GM23338 (cell line): ENCODE measurements around the gene ARHGAP10.

Experiments used
- CREB1 ChIP-seq: fragments of 250-450 bp; sonication (Bioruptor Pico); IDR thresholded peaks from 2 replicates; pipeline ENCODE4 v1.5.0; 2020; ENCODE audit warnings: low read depth, mild to moderate bottlenecking, moderate library complexity
- CTCF ChIP-seq, 2 experiments: fragments of 200-600 bp in 1 of 2; sonication (generic) in 1 of 2; conservative IDR thresholded peaks; 2 replicates each; pipeline versions ENCODE4 v1.5.1 to v1.6.1; 2016 to 2017; ENCODE audit warnings: antibody characterized with exemption in 2 of 2, low read depth in 2 of 2, mild to moderate bottlenecking in 2 of 2, moderate library complexity in 1 of 2
- ETS1 ChIP-seq: IDR thresholded peaks from 2 replicates; pipeline ENCODE4 v1.6.1; 2016; ENCODE audit warnings: antibody characterized with exemption
- EZH2 ChIP-seq: fragments of 200-600 bp; sonication (generic); IDR thresholded peaks from one replicate; pipeline ENCODE4 v1.8.0; 2017; ENCODE audit warnings: antibody characterized with exemption, mild to moderate bottlenecking, low read depth; ENCODE audit not compliant: unreplicated experiment
- EZH2phosphoT487 ChIP-seq: fragments of 200-600 bp; sonication (generic); IDR thresholded peaks from one replicate; pipeline ENCODE4 v1.8.1; 2018; ENCODE audit warnings: antibody characterized with exemption; ENCODE audit not compliant: unreplicated experiment
- JUNB ChIP-seq: IDR thresholded peaks from one replicate; pipeline ENCODE4 v1.6.1; 2016; ENCODE audit warnings: antibody characterized with exemption; ENCODE audit not compliant: unreplicated experiment
- POLR2AphosphoS5 ChIP-seq: IDR thresholded peaks from 2 replicates; pipeline ENCODE4 v1.6.1; 2016; ENCODE audit warnings: antibody characterized with exemption, low read depth
- REST ChIP-seq: IDR thresholded peaks from one replicate; pipeline ENCODE4 v1.6.1; 2018; ENCODE audit warnings: antibody characterized with exemption; ENCODE audit not compliant: unreplicated experiment
- ZNF114 ChIP-seq: fragments of 250-450 bp; sonication (Bioruptor Pico); IDR thresholded peaks from 2 replicates; pipeline ENCODE4 v1.5.0; 2020; ENCODE audit warnings: mild to moderate bottlenecking, moderate library complexity
- ZNF331 ChIP-seq: fragments of 250-450 bp; sonication (Bioruptor Pico); IDR thresholded peaks from 2 replicates; pipeline ENCODE4 v1.5.0; 2020; ENCODE audit warnings: low read depth, mild to moderate bottlenecking, moderate library complexity

- TF ChIP-seq REST (no peak), POLR2AphosphoS5 (no peak), CTCF (conservative IDR thresholded peaks at IDR 0.05; ENCODE audit: low read depth in 2 of 2) (no peak), EZH2 (no peak), CREB1 (CRISPR knock-in tag) (no peak), ZNF331 (CRISPR knock-in tag) (no peak), ETS1 (no peak), EZH2phosphoT487 (no peak), ZNF114 (CRISPR knock-in tag) (no peak), JUNB (no peak)
Measured at GRCh38 chr4:148029781-148030180, 297.9 kb downstream of the ARHGAP10 start.
